Transverse colon (tissue), 4 donors: ENCODE data around the gene ZNF322. TPM values are rescaled to one million over a fixed set of nuclear protein-coding genes. Genes with fewer than 3 reads are reported as not detected.
A peak's percentile ranks its signal among the peaks of the same experiment; 100 is the strongest.

Source experiments
- DNase-seq: peaks from one replicate; pipeline ENCODE4 v3.0.0-alpha.2; 2019
- H3K27ac ChIP-seq, 4 donors: fragments of 200-600 bp; sonication (generic); 2 replicates each; pipeline ENCODE4 v1.5.1; 2016 to 2018; ENCODE audit warnings: inconsistent platforms in 4 of 4
- H3K27me3 ChIP-seq: fragments of 200-600 bp; sonication (generic); 2 replicates; pipeline ENCODE4 v1.5.1; 2017; ENCODE audit warnings: inconsistent platforms
- H3K36me3 ChIP-seq, 4 donors: fragments of 200-600 bp; sonication (generic); 2 replicates each; pipeline ENCODE4 v1.5.1; 2017 to 2019; ENCODE audit warnings: inconsistent platforms in 4 of 4
- H3K4me1 ChIP-seq, 4 donors: fragments of 200-600 bp; sonication (generic); 2 replicates each; pipeline ENCODE4 v1.5.1; 2017 to 2020; ENCODE audit warnings: inconsistent platforms in 4 of 4
- H3K4me3 ChIP-seq, 4 donors: fragments of 200-600 bp; sonication (generic); 1 replicate in 1 of 4; 2 replicates in 3 of 4; pipeline versions ENCODE4 v1.5.1 to v1.6.1; 2017 to 2019; ENCODE audit warnings: inconsistent platforms in 4 of 4
- H3K9me3 ChIP-seq, 2 donors: fragments of 200-600 bp; sonication (generic); 2 replicates each; pipeline ENCODE4 v1.5.1; 2017 to 2019; ENCODE audit warnings: inconsistent platforms in 2 of 2
- EP300 ChIP-seq: sonication (generic); formaldehyde crosslinking; IDR thresholded peaks from one replicate; pipeline ENCODE4 v1.6.1; 2017; ENCODE audit warnings: antibody characterized with exemption, low read depth
- POLR2A ChIP-seq: fragments of 450-650 bp; IDR thresholded peaks from one replicate; pipeline ENCODE4 v1.6.1; 2016; ENCODE audit warnings: antibody characterized with exemption, mild to moderate bottlenecking, moderate library complexity
- POLR2AphosphoS5 ChIP-seq, 3 donors: sonication (generic); formaldehyde crosslinking; IDR thresholded peaks; one replicate each; pipeline ENCODE4 v1.6.1; 2016; ENCODE audit warnings: antibody characterized with exemption in 3 of 3
- WGBS, 2 donors: methylation state at CpG; one replicate each; pipeline ENCODE4 v1.1.5; 2018; ENCODE audit warnings: low coverage in 1 of 2; 5-methylcytosine and 5-hydroxymethylcytosine counted together
- in situ Hi-C, 4 donors: fragments of 200-750 bp; cut with MboI; loops; one replicate each; pipeline versions ENCODE4 v1.15.0 to v1.15.1; 2017; ENCODE audit warnings: low sequenced_read_pairs in 3 of 4, low pct_ligation_motif_present in 1 of 4, low pct_unique_long_range_greater_than_20kb in 1 of 4
- intact Hi-C: fragments of 100-400 bp; cut with DNase I; formaldehyde crosslinking; loops from one replicate; pipeline ENCODE4 v1.15.1; 2023; ENCODE audit warnings: low total_unique reads
- total RNA-seq, 4 donors: library from RNA; depleted of rRNA; stranded (reverse); fragments of >200 nt; gene quantifications; one replicate each; pipeline ENCODE4 v1.1.0, GENCODE V29; 2016
- TF ChIP-seq, protein P1 (sequence below), 5 experiments: fragments of 200-600 bp in 3 of 5; fragments of 450-650 bp in 2 of 5; sonication (generic) in 3 of 5; IDR thresholded peaks; 1 replicate in 2 of 5; 2 replicates in 3 of 5; pipeline ENCODE4 v1.5.1; 2016 to 2017; ENCODE audit warnings: antibody characterized with exemption in 5 of 5, inconsistent platforms in 3 of 5, mild to moderate bottlenecking in 2 of 5, moderate library complexity in 1 of 5

The ZNF322 gene
- total RNA-seq, 4 donors from 2014 or later: 2.8 to 32.2 (median 13.5) TPM

DNA sequence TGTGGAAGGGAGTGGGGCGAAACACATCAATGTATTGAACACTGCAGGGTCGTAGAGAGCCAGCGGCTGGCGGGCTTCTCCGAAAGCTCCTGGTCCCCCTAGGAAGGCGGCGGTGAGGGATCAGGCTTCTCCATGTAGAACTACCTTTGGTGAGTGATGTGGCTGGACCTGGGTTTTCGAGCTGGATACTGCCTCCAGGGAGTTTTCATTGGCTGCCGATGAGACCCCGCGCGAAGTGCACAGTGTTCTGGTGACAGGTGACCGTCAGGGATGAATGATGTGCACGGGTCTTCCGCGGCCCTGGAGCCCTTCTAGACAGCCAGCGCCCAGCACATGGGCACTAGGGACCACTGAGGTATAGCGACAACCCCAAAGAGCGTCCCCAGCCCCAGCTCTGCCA, 46.3 kb downstream of the ZNF322 start:
- intact Hi-C loops: no loop called here
- H3K4me3 ChIP-seq: no peak overlapping the region
- 61% methylated on average over 19 of the region's 19 CpGs; no CpG with 5 or more reads in 1 of the 2 donors for WGBS, 2 donors

DNA sequence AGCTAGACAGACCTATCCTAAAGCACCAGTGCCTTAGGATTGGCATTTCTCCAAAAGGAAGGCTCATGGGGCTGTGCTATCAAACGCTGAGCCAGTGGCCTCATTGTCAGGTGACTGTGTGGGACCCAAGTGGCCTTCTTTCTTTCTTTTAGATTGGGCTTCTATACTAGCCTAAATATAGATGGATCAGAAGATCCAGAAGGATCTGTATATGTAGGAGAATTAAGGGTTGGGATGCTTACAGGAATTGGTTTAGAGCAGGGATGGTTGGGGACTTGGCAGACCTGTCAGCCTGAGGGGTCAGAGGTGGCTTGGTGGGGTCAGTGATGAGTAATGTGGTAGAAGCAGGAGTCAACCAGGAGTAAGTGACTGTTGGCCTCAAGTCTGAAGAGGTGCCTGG, 47.9 kb downstream of the ZNF322 start:
- in situ Hi-C loops (loop anchor here in 1 of 4 donors (10.0 kb wide), 1 partner anchor 473 kb away; no protein-coding TSS in a partner anchor), intact Hi-C loops (no loop called here)
- H3K27ac ChIP-seq: no peak overlapping the region
- H3K4me3 ChIP-seq: no peak overlapping the region
- H3K36me3 ChIP-seq: no peaks in the 10 kb centered on the region
- WGBS, 2 donors: 30% methylated on average over 1 of the region's 1 CpG; no CpG with 5 or more reads in 1 of the 2 donors
- no peak for DNase-seq
- peaks cover 0 to 7% of the 10 kb centered on the region in 2 donors for H3K9me3 ChIP-seq
- peaks cover 55% of the 10 kb centered on the region for H3K27me3 ChIP-seq
- TF ChIP-seq POLR2AphosphoS5 (IDR thresholded peaks at IDR 0.05) (no peak), EP300 (no peak), POLR2A (no peak)
- TF ChIP-seq, protein P1, sequence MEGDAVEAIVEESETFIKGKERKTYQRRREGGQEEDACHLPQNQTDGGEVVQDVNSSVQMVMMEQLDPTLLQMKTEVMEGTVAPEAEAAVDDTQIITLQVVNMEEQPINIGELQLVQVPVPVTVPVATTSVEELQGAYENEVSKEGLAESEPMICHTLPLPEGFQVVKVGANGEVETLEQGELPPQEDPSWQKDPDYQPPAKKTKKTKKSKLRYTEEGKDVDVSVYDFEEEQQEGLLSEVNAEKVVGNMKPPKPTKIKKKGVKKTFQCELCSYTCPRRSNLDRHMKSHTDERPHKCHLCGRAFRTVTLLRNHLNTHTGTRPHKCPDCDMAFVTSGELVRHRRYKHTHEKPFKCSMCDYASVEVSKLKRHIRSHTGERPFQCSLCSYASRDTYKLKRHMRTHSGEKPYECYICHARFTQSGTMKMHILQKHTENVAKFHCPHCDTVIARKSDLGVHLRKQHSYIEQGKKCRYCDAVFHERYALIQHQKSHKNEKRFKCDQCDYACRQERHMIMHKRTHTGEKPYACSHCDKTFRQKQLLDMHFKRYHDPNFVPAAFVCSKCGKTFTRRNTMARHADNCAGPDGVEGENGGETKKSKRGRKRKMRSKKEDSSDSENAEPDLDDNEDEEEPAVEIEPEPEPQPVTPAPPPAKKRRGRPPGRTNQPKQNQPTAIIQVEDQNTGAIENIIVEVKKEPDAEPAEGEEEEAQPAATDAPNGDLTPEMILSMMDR (IDR thresholded peaks at IDR 0.05): no peak
- peaks cover 7 to 19% (median 12%) of the 10 kb centered on the region in 4 donors for H3K4me1 ChIP-seq

More for the DNA sequence above, 46.3 kb downstream of the ZNF322 start:
- no peak for TF ChIP-seq EP300
- no peak for TF ChIP-seq POLR2A
- TF ChIP-seq, protein P1 (IDR thresholded peaks at IDR 0.05): no peak
- no peak for TF ChIP-seq POLR2AphosphoS5 (IDR thresholded peaks at IDR 0.05)
- Histone ChIP-seq H3K27ac (no peak overlapping the region), H3K27me3 (peaks cover 69% of the 10 kb centered on the region), H3K9me3 (peaks cover 0 to 7% of the 10 kb centered on the region in 2 donors), H3K36me3 (no peaks in the 10 kb centered on the region), H3K4me1 (peaks cover 7 to 14% (median 9%) of the 10 kb centered on the region in 4 donors)
- DNase-seq: no peak
- in situ Hi-C loops: loop anchor here in 1 of 4 donors (10.0 kb wide), 1 partner anchor 472 kb away; no protein-coding TSS in a partner anchor

DNA sequence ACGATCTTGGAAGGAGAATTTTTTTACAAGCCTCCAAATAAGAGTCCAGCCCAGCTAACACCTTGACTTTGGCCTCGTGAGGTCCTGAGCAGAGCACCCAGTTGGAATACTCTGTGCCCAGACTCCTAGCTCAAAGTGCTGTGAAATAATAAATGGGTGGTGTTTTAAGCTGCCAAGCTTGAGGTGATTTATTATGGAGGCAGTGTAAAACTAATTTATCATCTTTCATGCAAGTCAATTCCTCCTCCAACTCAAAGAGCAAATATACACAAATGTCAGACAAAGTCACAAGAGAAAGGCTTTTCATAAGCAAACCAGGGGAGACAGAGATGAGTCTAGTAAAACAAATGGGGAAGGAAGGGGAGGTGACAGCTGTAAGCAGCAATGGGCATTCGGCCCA, 50.1 kb downstream of the ZNF322 start:
- H3K36me3 ChIP-seq: no peaks in the 10 kb centered on the region
- H3K4me3 ChIP-seq: no peak overlapping the region
- H3K4me1 ChIP-seq: peaks cover 5 to 17% (median 11%) of the 10 kb centered on the region in 4 donors
- H3K27me3 ChIP-seq: peaks cover 34% of the 10 kb centered on the region
- DNase-seq: no peak
- H3K27ac ChIP-seq: no peak overlapping the region
- intact Hi-C loops: loop anchor here (5.0 kb wide), 1 partner anchor 468 kb away; no protein-coding TSS in a partner anchor
- in situ Hi-C loops: loop anchor here in 2 of 4 donors (5.0 to 10.0 kb wide), 2 partner anchors 473 to 475 kb away; no protein-coding TSS in a partner anchor
- TF ChIP-seq EP300: no peak
- no peak for TF ChIP-seq POLR2AphosphoS5 (IDR thresholded peaks at IDR 0.05)
- no peak for TF ChIP-seq POLR2A
- TF ChIP-seq, protein P1 (IDR thresholded peaks at IDR 0.05): no peak
- H3K9me3 ChIP-seq: no peaks in the 10 kb centered on the region
- 40 to 57% methylated on average over 1 to 3 of the region's 3 CpGs for WGBS, 2 donors

DNA sequence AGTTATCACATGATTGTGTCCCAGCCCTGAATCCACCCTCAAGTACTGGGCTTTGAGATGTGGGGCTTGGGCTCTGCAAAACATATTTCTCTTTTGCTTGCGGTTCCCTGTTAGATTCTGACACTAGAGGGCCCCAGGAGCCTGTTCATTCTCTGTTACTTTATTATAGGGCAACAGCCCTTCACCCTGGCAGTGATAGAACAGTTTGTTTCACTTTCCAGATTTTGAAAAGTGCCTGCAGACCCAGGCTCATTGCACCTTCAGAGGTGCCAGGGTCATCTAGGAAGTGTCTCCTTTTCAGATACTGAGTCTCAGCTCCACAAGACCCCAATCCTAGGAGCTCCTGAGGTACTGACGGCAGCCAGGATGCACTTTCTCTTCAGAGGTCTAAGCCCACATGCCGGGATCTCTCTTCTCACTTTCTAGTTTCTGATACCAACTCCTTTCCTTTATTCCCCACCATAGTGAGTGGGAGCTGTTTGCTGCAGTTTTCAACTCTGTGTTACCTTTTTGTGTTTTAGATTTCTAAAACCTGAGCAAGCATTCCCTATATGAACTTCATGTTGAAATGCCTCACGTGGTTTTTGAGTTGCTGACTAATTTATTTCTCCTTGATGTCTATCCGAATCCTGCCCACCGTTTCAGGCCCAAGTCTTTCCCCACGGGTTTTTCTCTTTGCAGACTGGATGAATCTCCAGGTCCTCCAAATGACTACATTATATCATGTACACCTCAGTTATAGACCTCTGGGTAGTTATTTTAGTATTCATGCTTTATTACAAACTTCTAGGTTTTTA, 51.9 kb downstream of the ZNF322 start:
- TF ChIP-seq POLR2AphosphoS5 (IDR thresholded peaks at IDR 0.05): no peak
- no peak for TF ChIP-seq POLR2A
- no peak for TF ChIP-seq EP300
- TF ChIP-seq, protein P1 (IDR thresholded peaks at IDR 0.05): peak; percentile 60 to 67 (median 61)
- intact Hi-C loops: loop anchor here (5.0 kb wide), 1 partner anchor 470 kb away; no protein-coding TSS in a partner anchor
- peak overlapping the region in 2 of 4 donors; percentile 13 to 37 for H3K4me3 ChIP-seq
- peaks cover 0 to 5% (median 3%) of the 10 kb centered on the region in 4 donors for H3K4me1 ChIP-seq
- DNase-seq: peak; percentile 57
- 29 to 43% methylated on average over 6 to 7 of the region's 7 CpGs for WGBS, 2 donors
- no peaks in the 10 kb centered on the region for H3K9me3 ChIP-seq
- peaks cover 16% of the 10 kb centered on the region for H3K27me3 ChIP-seq
- H3K27ac ChIP-seq: no peak overlapping the region
- H3K36me3 ChIP-seq: no peaks in the 10 kb centered on the region
- in situ Hi-C loops: loop anchor here in 2 of 4 donors (5.0 to 10.0 kb wide), 2 partner anchors 475 to 477 kb away; no protein-coding TSS in a partner anchor
